C4-2B (cell line): Measurements from ENCODE around the gene ERBB4.

Experiments used
- CTCF ChIP-seq: fragments of 450-650 bp; conservative IDR thresholded peaks from 2 replicates; pipeline ENCODE4 v1.5.1; 2017; ENCODE audit warnings: mild to moderate bottlenecking
- ZFX ChIP-seq: fragments of 450-650 bp; IDR thresholded peaks from 2 replicates; pipeline ENCODE4 v1.6.1; 2017

GRCh38 chr2:212274215-212274614 lies 264.4 kb downstream of the ERBB4 start:
- TF ChIP-seq CTCF, result no peak
- TF ChIP-seq ZFX, result no peak
